NCI-H2081 treated with DMSO at 0.1 percent for 48 hours (cell line): ENCODE data around the gene SDR39U1.

Source experiments
- DNase-seq: peaks from one replicate; lab custom pipeline; 2025; lab: John Stamatoyannopoulos, UW

The SDR39U1 gene

GRCh38 chr14:24441904-24442239 lies 704 bp downstream of the SDR39U1 start:
- DNase-seq, result no peak

GRCh38 chr14:24441485-24441884 lies 1.1 kb downstream of the SDR39U1 start:
- DNase-seq, result no peak

GRCh38 chr14:24440606-24441399 lies 1.8 kb downstream of the SDR39U1 start:
- DNase-seq, result no peak

GRCh38 chr14:24439830-24440605 lies 2.6 kb downstream of the SDR39U1 start:
- DNase-seq, result no peak

GRCh38 chr14:24439257-24439656 lies 3.3 kb downstream of the SDR39U1 start:
- DNase-seq, result no peak

- DNase-seq, result no peak
These were observed 4.1 kb downstream of the SDR39U1 start for GRCh38 chr14:24438223-24439097.

- DNase-seq, result no peak
These were observed 4.9 kb downstream of the SDR39U1 start for GRCh38 chr14:24437736-24438067.

- no peak for DNase-seq
These were observed 5.4 kb downstream of the SDR39U1 start for GRCh38 chr14:24437020-24437735.

- DNase-seq, result no peak
These were observed 6.1 kb downstream of the SDR39U1 start for GRCh38 chr14:24436355-24437019.

GRCh38 chr14:24435998-24436354 lies 6.6 kb downstream of the SDR39U1 start:
- no peak for DNase-seq

GRCh38 chr14:24435192-24435810 lies 7.3 kb downstream of the SDR39U1 start:
- DNase-seq, result no peak

- DNase-seq, result no peak
These were observed 7.9 kb downstream of the SDR39U1 start for GRCh38 chr14:24434676-24435075.

GRCh38 chr14:24434036-24434435 lies 8.5 kb downstream of the SDR39U1 start:
- no peak for DNase-seq

- no peak for DNase-seq
These were observed 10.1 kb downstream of the SDR39U1 start for GRCh38 chr14:24432259-24433131.

GRCh38 chr14:24431569-24432258 lies 10.9 kb downstream of the SDR39U1 start:
- no peak for DNase-seq

- no peak for DNase-seq
These were observed 11.7 kb downstream of the SDR39U1 start for GRCh38 chr14:24430682-24431568.

GRCh38 chr14:24430143-24430681 lies 12.4 kb downstream of the SDR39U1 start:
- DNase-seq, result no peak
